ENCODE results near the gene RNU1-3. TPM values are rescaled to one million over a fixed set of nuclear protein-coding genes. Genes with fewer than 3 reads are reported as not detected.
A peak's percentile ranks its signal among the peaks of the same experiment; 100 is the strongest.

RNU1-3 gene
- total and polyA plus RNA-seq, 2 of the 13 experiments (the other 11 are each of a cell fraction or from before 2014, with no cell fraction given): under 0.01 to 11,018 TPM

GRCh38 chr1:16645271-16646060, 21.3 kb downstream of the RNU1-3 start (continued):
- TF ChIP-seq ARNTL (CRISPR knock-in tag; IDR thresholded peaks at IDR 0.05) (peak; percentile 92), PAF1 (CRISPR knock-in tag; IDR thresholded peaks at IDR 0.05) (peak; percentile 45; the same call in 1 of the 2 replicates), ZBTB25 (CRISPR knock-in tag; IDR thresholded peaks at IDR 0.05) (peak; percentile 85; the same call in 1 of the 2 replicates), ZNF772 (CRISPR knock-in tag; IDR thresholded peaks at IDR 0.05) (peak; percentile 92), TFDP1 (CRISPR knock-in tag; IDR thresholded peaks at IDR 0.05; ENCODE audit: borderline replicate concordance) (peak; percentile 64; the same call in 1 of the 2 replicates), MYNN (CRISPR knock-in tag; IDR thresholded peaks at IDR 0.05; ENCODE audit: low read depth) (peak; percentile 96), ELF3 (CRISPR knock-in tag; IDR thresholded peaks at IDR 0.05) (peak; percentile 96), CEBPB (IDR thresholded peaks at IDR 0.05; ENCODE audit: borderline replicate concordance, low read depth, low read length) (peak; percentile 88), GFI1 (CRISPR knock-in tag; IDR thresholded peaks at IDR 0.05; ENCODE audit: borderline replicate concordance) (peak; percentile 74; the same call in 1 of the 2 replicates), MEIS1 (CRISPR knock-in tag; IDR thresholded peaks at IDR 0.05; ENCODE audit: borderline replicate concordance) (peak; percentile 99), ZNF510 (CRISPR knock-in tag; IDR thresholded peaks at IDR 0.05; ENCODE audit: low read depth) (peak; percentile 90), ZNF10 (CRISPR knock-in tag; IDR thresholded peaks at IDR 0.05; ENCODE audit: borderline replicate concordance, low read depth) (peak; percentile 70; the same call in 1 of the 2 replicates), HOXA3 (CRISPR knock-in tag; IDR thresholded peaks at IDR 0.05) (peak; percentile 95), ZNF784 (CRISPR knock-in tag; IDR thresholded peaks at IDR 0.05; ENCODE audit: borderline replicate concordance) (peak; percentile 5; the same call in 1 of the 2 replicates), ZNF768 (CRISPR knock-in tag; IDR thresholded peaks at IDR 0.05) (peak; percentile 82), HNRNPL (IDR thresholded peaks at IDR 0.05; ENCODE audit: low read depth, low read length) (peak; percentile 79), ZNF577 (CRISPR knock-in tag; IDR thresholded peaks at IDR 0.05; ENCODE audit: borderline replicate concordance, low read depth) (peak; percentile 51; the same call in 1 of the 2 replicates), PRDM15 (CRISPR knock-in tag; IDR thresholded peaks at IDR 0.05) (peak; percentile 65), ZNF670 (CRISPR knock-in tag; IDR thresholded peaks at IDR 0.05; ENCODE audit: borderline replicate concordance) (peak; percentile 94), TBX3 (IDR thresholded peaks at IDR 0.05; ENCODE audit: borderline replicate concordance) (peak; percentile 30; the same call in 1 of the 2 replicates), NCOA2 (CRISPR knock-in tag; IDR thresholded peaks at IDR 0.05) (peak; percentile 92), ZNF501 (CRISPR knock-in tag; IDR thresholded peaks at IDR 0.05) (peak; percentile 96), ZNF766 (CRISPR knock-in tag; IDR thresholded peaks at IDR 0.05; ENCODE audit: borderline replicate concordance) (peak; percentile 91; the same call in 1 of the 2 replicates)

Measured in HepG2 (cell line).